ENCODE results near the gene CDC42EP4. TPM values are rescaled to one million over a fixed set of nuclear protein-coding genes. Genes with fewer than 3 reads are reported as not detected.

CDC42EP4 gene
- total RNA-seq, 1 experiment from 2014 or later = 25.8 TPM

GRCh38 chr17:73350864-73351263 is 39.1 kb upstream of the CDC42EP4 start:
- H3K27ac Mint-ChIP-seq (ENCODE audit: unreplicated experiment) = no peak overlapping the region
- Histone ChIP-seq H3K4me1 (no peaks in the 10 kb centered on the region), H3K36me3 (ENCODE audit: control insufficient read depth, insufficient read depth, low read length) (no peaks in the 10 kb centered on the region), H3K4me3 (ENCODE audit: low read depth, low read length) (no peak overlapping the region), H3K27me3 (replicated peaks; ENCODE audit: control insufficient read depth, insufficient read depth, low read length) (no peaks in the 10 kb centered on the region), H3K9me3 (no peaks in the 10 kb centered on the region)
- DNase-seq = no peak
- no peaks in the 10 kb centered on the region for H3K36me3 Mint-ChIP-seq (ENCODE audit: insufficient read depth, unreplicated experiment)
- no peaks in the 10 kb centered on the region for H3K4me1 Mint-ChIP-seq (ENCODE audit: low read depth, unreplicated experiment)
- H3K4me3 Mint-ChIP-seq (ENCODE audit: unreplicated experiment) = no peak overlapping the region
- no peaks in the 10 kb centered on the region for H3K9me3 Mint-ChIP-seq (ENCODE audit: unreplicated experiment)
- ChIA-PET CTCF (no interaction called here), POLR2A (no interaction called here)
- TF ChIP-seq CTCF (IDR thresholded peaks at IDR 0.05; ENCODE audit: insufficient read depth in 1 of 2, low read depth in 1 of 2, low read length in 1 of 2, severe bottlenecking in 1 of 2, unreplicated experiment in 1 of 2) = no peak
- no TSS peak for BruUV-seq (replicated peaks)
- intact Hi-C loops (cut with micrococcal nuclease; ENCODE audit: unreplicated experiment) = no loop called here
- no peaks in the 10 kb centered on the region for H3K27me3 Mint-ChIP-seq (ENCODE audit: insufficient read depth, unreplicated experiment)

GRCh38 chr17:73349647-73350046 is 37.8 kb upstream of the CDC42EP4 start:
- DNase-seq = no peak
- H3K9me3 ChIP-seq = no peaks in the 10 kb centered on the region
- TF ChIP-seq CTCF (IDR thresholded peaks at IDR 0.05; ENCODE audit: insufficient read depth in 1 of 2, low read depth in 1 of 2, low read length in 1 of 2, severe bottlenecking in 1 of 2, unreplicated experiment in 1 of 2) = no peak
- H3K9me3 Mint-ChIP-seq (ENCODE audit: unreplicated experiment) = no peaks in the 10 kb centered on the region
- intact Hi-C loops (cut with micrococcal nuclease; ENCODE audit: unreplicated experiment) = no loop called here
- H3K27ac Mint-ChIP-seq (ENCODE audit: unreplicated experiment) = no peak overlapping the region
- no peaks in the 10 kb centered on the region for H3K4me1 Mint-ChIP-seq (ENCODE audit: low read depth, unreplicated experiment)
- no peaks in the 10 kb centered on the region for H3K4me1 ChIP-seq
- CTCF ChIA-PET = interaction anchor here (0.7 to 1.0 kb wide), 2 partner anchors 10 to 14 kb away, joined by 3 read pairs; no protein-coding TSS in a partner anchor
- no peaks in the 10 kb centered on the region for H3K27me3 ChIP-seq (replicated peaks; ENCODE audit: control insufficient read depth, insufficient read depth, low read length)
- POLR2A ChIA-PET = interaction anchor here (0.5 kb wide), 1 partner anchor 758 kb away, joined by 6 read pairs; no protein-coding TSS in a partner anchor
- H3K4me3 Mint-ChIP-seq (ENCODE audit: unreplicated experiment) = no peak overlapping the region
- no peak overlapping the region for H3K4me3 ChIP-seq (ENCODE audit: low read depth, low read length)
- H3K36me3 Mint-ChIP-seq (ENCODE audit: insufficient read depth, unreplicated experiment) = no peaks in the 10 kb centered on the region
- H3K27me3 Mint-ChIP-seq (ENCODE audit: insufficient read depth, unreplicated experiment) = no peaks in the 10 kb centered on the region
- no TSS peak for BruUV-seq (replicated peaks)
- no peaks in the 10 kb centered on the region for H3K36me3 ChIP-seq (ENCODE audit: control insufficient read depth, insufficient read depth, low read length)

GRCh38 chr17:73349138-73349537 is 37.3 kb upstream of the CDC42EP4 start:
- Mint-ChIP-seq H3K9me3 (ENCODE audit: unreplicated experiment) (no peaks in the 10 kb centered on the region), H3K4me3 (ENCODE audit: unreplicated experiment) (no peak overlapping the region), H3K27ac (ENCODE audit: unreplicated experiment) (no peak overlapping the region), H3K36me3 (ENCODE audit: insufficient read depth, unreplicated experiment) (no peaks in the 10 kb centered on the region), H3K27me3 (ENCODE audit: insufficient read depth, unreplicated experiment) (no peaks in the 10 kb centered on the region), H3K4me1 (ENCODE audit: low read depth, unreplicated experiment) (no peaks in the 10 kb centered on the region)
- Histone ChIP-seq H3K4me1 (no peaks in the 10 kb centered on the region), H3K36me3 (ENCODE audit: control insufficient read depth, insufficient read depth, low read length) (no peaks in the 10 kb centered on the region), H3K27me3 (replicated peaks; ENCODE audit: control insufficient read depth, insufficient read depth, low read length) (no peaks in the 10 kb centered on the region), H3K4me3 (ENCODE audit: low read depth, low read length) (no peak overlapping the region), H3K9me3 (no peaks in the 10 kb centered on the region)
- ChIA-PET POLR2A (interaction anchor here (0.5 kb wide), 1 partner anchor 757 kb away, joined by 6 read pairs; no protein-coding TSS in a partner anchor), CTCF (interaction anchor here (0.6 to 1.0 kb wide), 3 partner anchors 10 to 21 kb away, joined by 3 to 4 read pairs (median 3); no protein-coding TSS in a partner anchor)
- no peak for TF ChIP-seq CTCF (IDR thresholded peaks at IDR 0.05; ENCODE audit: insufficient read depth in 1 of 2, low read depth in 1 of 2, low read length in 1 of 2, severe bottlenecking in 1 of 2, unreplicated experiment in 1 of 2)
- no peak for DNase-seq
- no TSS peak for BruUV-seq (replicated peaks)
- intact Hi-C loops (cut with micrococcal nuclease; ENCODE audit: unreplicated experiment) = no loop called here

Data from Caco-2 (cell line).